ENCODE results near the gene TIMM50.
A peak's percentile ranks its signal among the peaks of the same experiment; 100 is the strongest.

The TIMM50 gene

DNA sequence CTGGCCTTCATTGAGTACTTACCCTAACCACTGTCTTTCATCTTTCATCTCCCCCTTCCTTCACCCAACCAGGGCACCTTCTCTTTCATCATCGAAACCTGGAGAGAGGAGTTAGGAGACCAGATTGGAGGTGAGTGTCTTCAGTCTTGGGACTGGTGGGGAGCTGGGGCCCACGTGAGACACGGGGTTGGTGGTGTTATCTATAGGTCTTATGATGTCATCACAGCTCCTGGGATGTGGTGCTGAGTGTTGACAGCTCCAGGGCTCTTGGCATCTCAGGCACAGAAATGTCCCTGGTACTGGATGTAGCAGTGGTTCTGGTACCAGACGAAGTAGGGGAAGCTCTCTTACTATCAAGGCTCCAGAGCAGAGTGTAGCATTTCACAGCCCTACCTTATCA lies 19.9 kb downstream of the TIMM50 start:
- DNase-seq (ENCODE audit: low read depth) = no peak

- DNase-seq (ENCODE audit: low read depth) = no peak
These were observed 20.7 kb downstream of the TIMM50 start for GRCh38 chr19:39501340-39501739.

GRCh38 chr19:39502640-39503417 lies 22.2 kb downstream of the TIMM50 start:
- DNase-seq (ENCODE audit: low read depth) = peak; percentile 56

GRCh38 chr19:39506598-39506943 lies 25.9 kb downstream of the TIMM50 start:
- no peak for DNase-seq (ENCODE audit: low read depth)

GRCh38 chr19:39506944-39507714 lies 26.5 kb downstream of the TIMM50 start:
- peak; percentile 12 for DNase-seq (ENCODE audit: low read depth)

DNA sequence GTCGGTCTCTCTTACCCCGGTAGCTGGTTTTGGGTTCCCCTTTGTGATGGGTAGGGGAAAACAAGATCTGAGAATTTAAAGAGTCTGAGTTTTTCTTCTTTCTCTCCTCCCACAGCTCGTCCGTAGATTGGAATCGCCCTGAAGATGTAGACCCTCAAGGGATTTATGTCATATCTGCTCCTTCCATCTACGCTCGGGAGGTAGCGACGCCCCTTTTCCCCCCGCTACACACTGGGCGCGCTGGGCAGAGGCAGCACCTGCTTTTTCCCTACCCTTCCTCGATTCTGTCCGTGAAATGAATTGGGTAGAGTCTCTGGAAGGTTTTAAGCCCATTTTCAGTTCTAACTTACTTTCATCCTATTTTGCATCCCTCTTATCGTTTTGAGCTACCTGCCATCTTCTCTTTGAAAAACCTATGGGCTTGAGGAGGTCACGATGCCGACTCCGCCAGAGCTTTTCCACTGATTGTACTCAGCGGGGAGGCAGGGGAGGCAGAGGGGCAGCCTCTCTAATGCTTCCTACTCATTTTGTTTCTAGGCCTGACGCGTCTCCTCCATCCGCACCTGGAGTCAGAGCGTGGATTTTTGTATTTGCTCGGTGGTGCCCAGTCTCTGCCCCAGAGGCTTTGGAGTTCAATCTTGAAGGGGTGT lies 27.2 kb downstream of the TIMM50 start:
- DNase-seq (ENCODE audit: low read depth) = no peak

DNA sequence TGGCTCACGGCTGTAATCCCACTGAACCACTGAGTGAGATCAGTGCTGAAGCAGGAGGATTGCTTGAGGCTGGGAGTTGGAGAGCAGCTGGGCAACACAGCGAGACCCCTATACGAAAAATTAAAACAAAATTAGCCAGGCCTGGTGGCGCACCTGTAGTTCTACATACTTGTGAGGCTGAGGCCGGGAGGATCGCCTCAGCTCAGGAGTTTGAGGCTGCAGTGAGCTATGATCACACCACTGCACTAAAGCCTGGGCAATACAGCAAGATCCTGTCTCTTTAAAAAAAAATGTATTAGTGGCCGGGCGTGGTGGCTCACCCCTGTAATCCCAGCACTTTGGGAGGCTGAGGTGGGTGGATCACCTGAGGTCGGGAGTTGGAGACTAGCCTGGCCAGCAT lies 28.0 kb downstream of the TIMM50 start:
- DNase-seq (ENCODE audit: low read depth) = no peak

GRCh38 chr19:39509233-39509632 lies 28.6 kb downstream of the TIMM50 start:
- no peak for DNase-seq (ENCODE audit: low read depth)

DNA sequence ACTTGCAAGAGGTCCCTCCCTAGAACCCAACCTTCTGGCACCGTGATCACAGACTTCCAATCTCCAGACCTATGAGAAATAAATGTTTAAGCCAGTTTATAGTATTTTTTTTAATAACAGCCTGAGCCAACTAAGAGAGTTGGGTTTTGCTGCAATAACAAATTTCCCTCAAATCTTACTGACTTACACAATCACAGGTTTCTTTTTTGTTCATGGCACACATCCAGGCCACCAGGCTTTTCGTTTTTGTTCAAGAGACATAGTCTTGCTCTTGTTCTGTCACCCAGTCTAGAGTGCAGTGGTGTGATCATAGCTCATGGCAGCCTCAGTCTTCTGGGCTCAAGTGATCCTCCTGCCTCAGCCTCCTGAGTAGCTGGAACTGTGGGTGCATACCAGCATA lies 32.4 kb downstream of the TIMM50 start:
- no peak for DNase-seq (ENCODE audit: low read depth)

GRCh38 chr19:39514840-39515550 lies 34.4 kb downstream of the TIMM50 start, which contains the start of gene SELENOV:
Gene SELENOV, plus strand, starts transcription at chr19:39515139. Its CDS starts 74 bp downstream, at chr19:39515213.
- DNase-seq (ENCODE audit: low read depth) = no peak

DNA sequence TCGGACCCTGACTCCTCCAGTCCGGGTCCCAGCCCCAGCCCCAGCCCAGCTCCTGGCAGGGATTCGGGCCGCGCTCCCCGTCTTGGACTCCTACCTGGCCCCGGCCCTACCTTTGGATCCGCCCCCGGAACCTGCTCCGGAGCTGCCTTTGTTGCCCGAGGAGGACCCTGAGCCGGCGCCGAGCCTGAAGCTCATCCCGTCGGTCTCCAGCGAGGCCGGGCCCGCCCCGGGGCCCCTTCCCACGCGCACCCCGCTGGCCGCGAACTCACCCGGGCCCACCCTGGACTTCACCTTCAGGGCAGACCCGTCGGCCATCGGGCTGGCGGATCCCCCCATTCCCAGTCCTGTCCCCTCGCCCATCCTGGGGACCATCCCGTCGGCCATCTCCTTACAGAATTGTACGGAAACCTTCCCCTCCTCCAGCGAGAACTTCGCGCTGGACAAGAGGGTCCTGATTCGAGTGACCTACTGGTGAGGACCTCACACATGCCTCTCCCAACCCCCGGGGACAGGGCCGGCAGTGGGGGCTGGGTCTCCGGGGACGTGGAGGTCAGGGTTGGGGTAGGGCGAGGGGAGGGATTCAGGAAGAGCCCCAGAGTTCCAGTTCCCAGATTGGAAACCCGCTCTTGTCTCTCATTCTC lies 35.0 kb downstream of the TIMM50 start:
- no peak for DNase-seq (ENCODE audit: low read depth)

- no peak for DNase-seq (ENCODE audit: low read depth)
These were observed 35.6 kb downstream of the TIMM50 start for GRCh38 chr19:39516270-39516669.

DNA sequence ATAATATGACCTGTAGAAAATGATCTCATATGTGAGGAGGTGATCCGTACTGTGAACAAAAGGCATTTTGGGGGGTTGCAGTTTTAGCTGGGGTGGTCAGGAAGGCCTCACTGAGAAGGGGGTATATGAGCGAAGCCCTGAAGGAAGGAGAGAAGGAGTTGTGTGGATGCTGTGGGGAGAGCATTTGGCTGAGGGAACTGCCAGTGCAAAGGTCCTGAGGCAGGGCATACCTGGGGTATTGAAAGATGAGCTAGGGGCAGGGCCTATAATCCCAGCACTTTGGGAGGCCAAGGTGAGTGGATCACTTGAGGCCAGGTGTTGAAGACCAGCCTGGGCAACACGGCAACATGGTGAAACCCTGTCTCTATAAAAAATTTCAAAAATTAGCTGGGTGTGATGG lies 36.8 kb downstream of the TIMM50 start:
- DNase-seq (ENCODE audit: low read depth) = no peak

GRCh38 chr19:39518458-39518857 lies 37.8 kb downstream of the TIMM50 start:
- DNase-seq (ENCODE audit: low read depth) = no peak

- no peak for DNase-seq (ENCODE audit: low read depth)
These were observed 38.3 kb downstream of the TIMM50 start for GRCh38 chr19:39518975-39519374.

GRCh38 chr19:39520541-39521484 lies 40.2 kb downstream of the TIMM50 start:
- no peak for DNase-seq (ENCODE audit: low read depth)

DNA sequence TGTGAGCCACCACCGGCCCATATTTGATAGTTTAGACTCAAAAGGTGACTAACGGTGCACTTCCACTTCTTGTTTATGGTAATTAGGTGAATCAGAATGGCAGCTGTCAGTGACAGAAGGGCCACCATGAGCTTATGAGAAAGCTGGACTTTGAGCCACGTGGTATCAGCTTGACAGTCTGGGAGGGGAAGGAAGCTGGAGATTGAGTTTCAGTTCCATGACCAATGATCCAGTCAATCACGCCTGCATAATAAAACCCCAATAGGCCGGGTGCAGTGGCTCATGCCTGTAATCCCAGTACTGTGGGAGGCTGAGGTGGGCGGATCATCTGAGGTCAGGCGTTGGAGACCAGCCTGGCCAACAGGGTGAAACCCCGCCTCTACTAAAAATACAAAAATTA lies 43.9 kb downstream of the TIMM50 start:
- no peak for DNase-seq (ENCODE audit: low read depth)

DNA sequence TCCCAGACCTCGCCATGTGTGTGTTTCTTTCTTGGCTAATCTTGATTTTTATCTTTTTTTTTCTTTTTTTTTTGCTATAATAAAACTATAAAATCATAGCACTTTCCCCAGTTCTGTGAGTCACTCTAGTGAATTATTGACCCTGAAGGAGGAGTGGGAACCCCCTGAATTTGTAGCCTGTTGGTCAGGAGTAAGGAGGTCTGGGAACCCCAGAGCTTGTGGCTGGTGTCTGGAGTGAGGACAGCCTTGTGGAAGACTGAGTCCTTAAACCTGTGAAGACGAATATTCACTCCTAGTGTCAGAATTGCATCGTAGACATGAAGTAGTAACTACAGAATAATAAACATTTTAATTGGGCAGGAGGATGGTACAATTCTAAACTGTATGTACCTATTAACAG lies 44.6 kb downstream of the TIMM50 start:
- DNase-seq (ENCODE audit: low read depth) = no peak

DNA sequence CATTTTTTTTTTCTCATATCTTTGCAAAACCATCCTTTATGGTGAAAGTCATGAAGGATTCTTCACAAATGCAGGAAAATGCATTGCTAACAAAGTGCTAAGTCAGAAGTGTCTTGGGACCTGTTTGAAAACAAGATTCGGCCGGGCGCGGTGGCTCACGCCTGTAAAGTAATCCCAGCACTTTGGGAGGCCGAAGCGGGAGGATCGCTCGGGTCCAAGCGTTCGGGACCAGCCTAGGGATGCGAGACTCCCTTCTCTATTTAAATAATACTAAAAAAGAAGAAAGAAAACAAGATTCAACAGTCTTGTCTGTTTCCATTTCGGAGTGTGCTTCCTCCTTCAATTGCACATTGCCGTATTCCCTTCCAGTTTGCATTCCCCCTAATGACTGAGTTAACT lies 51.2 kb downstream of the TIMM50 start:
- no peak for DNase-seq (ENCODE audit: low read depth)

- DNase-seq (ENCODE audit: low read depth) = peak; percentile 88
These were observed 51.8 kb downstream of the TIMM50 start, which contains the start of gene EID2B for GRCh38 chr19:39532233-39533002. Gene EID2B, minus strand, starts transcription at chr19:39532852. Its CDS starts 50 bp downstream, at chr19:39532802.
